GM19452 (cell line): Measurements from ENCODE around the gene MAP1B.

Source experiments
- ATAC-seq: cut with Tn5 transposase; IDR thresholded peaks from one replicate; pipeline ENCODE4 v1.9.1; 2021; ENCODE audit not compliant: unreplicated experiment

Gene MAP1B

DNA sequence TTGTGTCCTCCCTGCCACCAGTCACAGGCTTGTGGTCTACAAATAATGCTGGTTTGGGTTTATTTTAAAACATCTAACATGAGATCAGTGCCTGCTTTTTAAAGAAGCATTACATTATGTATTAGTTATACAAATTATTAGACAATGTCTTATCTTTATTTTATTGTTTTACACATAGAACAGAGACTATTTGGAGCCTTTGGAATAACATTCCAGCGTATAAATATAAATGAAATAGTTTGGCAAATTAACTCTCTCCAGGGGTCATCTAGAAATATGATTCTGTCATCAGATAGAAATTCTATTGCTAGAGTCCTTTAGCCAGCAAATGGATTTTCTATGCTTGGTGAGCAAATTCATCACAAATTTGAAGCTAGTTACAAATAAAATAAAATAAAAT, 22.4 kb downstream of the MAP1B start:
- ATAC-seq: no peak

DNA sequence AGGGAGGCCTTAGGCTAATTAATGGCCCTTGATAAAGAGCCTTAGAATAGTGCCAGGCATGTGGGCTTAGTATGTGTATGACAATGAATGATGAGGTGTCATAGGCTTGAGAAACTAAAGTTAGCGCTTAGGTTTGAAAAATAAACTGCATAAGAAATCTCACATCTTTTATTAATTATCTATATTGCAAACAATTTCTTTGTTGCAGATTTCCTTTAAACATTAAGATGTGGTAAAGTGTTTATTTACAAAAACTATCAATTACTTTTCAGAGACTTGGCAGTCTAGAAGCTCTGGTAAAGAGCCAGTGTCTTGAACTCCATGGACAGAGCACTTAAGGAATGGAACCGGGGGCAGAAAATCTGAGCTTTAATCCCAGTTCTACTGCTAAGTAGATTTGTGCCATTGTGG, 23.1 kb downstream of the MAP1B start:
- no peak for ATAC-seq

DNA sequence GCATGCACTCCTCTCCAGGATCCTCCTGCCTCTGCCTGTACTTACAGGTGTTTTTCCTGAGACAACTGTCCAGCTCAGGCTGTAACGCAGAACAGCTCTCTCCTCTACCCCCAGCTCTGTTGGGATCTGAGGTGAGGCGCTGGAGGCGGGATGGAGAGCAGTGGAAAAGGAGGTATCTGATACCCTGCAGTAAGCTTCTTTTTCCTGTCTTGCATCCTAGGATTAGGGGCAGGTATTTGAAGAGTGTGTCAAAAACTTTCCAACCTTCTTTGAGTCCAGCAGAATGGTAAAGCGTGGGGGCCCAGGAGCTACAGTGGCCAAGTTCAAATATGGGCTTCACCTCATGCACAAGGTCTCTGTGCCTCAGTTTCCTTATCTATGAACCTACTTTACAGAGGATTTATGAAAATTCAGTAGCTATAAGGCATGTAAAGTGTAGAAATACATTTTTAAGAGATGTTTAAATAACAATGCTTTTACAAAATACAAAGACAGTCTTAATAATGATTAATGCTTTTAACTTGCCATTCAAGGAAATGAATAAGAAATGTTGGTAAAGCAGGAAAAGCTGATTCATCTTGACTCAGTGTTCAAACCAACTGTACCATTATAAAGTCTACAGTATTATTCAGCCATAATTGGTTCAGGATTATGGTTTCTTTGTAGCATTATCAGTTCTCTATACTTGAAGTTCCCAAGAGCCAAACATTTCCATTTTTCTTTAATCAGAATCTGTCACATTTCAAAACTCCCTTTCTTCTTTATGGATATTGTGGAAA, 26.1 kb downstream of the MAP1B start:
- ATAC-seq: no peak

DNA sequence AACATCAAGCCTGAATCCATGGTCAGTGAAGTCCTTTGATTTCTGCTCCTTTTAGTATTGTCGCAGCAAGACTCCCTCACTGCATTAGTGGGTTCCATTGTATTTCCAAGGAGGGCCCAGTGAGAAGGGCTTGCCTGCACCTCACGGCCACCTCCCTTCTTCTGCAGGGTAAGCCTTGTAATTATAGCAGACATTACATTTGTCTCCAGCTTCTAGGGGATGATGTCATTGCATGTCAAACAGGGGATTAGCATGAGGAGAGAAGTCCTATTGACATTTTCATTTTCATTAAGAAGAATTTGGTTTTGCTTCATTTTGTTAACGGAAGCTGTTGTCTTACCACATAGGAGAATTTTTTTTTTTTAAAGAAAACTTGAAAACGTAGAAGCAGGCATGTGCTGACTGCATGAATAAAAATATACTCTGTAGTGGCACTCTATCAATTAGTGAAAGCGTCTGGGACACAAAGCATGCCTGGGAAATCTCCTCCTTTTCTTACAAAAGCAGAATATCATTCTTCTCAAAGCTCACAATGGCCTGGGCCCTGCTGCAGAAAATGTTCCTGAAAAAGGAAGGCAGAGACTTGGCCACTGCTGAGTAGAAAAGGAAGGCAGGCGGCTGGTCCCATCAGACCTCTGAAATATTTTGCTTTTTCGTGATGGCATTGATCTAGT, 27.1 kb downstream of the MAP1B start:
- no peak for ATAC-seq

- no peak for ATAC-seq
Observed at GRCh38 chr5:72137826-72138409, 30.6 kb downstream of the MAP1B start.

GRCh38 chr5:72138943-72139521, 31.8 kb downstream of the MAP1B start:
- no peak for ATAC-seq

DNA sequence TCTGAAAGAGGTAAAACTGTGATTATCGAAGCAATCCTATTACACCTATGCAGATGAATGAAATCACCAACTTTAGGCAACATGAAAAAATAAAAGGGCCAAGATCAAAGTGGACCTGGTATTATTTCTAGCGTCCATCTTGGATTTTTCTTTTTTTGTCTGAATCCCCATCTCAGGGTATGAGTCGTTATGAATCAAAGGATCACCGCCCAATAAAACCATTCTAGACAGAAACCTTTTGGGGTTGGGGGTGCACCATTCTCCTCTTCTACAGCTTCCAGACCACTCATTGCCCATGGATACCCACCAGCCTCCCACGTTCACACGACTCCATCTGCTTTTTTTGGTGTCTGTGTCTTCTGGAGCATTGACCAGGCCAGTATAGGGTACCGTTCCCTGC, 33.4 kb downstream of the MAP1B start:
- no peak for ATAC-seq

GRCh38 chr5:72141440-72142355, 34.4 kb downstream of the MAP1B start:
- no peak for ATAC-seq

DNA sequence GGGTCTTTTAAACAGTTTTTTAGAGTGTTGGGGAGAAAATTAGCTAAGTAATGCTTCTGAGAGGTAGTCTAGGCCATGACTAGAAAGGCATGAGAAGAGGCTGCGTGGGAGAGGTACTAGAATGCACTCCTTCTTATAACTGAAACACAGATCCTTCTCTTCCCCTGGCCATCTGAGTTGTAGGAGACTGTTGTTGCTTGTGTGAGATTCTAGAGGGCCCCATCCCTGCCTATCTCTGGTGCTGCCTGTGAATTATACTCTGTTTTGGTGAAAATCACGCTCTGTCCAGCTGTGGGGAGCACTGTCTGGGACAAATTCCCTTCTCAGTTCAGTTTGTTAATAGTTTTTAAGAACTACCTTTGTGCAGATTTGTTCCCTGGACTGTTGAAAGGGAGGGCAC, 37.5 kb downstream of the MAP1B start:
- ATAC-seq: no peak

GRCh38 chr5:72145348-72145747, 38.1 kb downstream of the MAP1B start:
- no peak for ATAC-seq

DNA sequence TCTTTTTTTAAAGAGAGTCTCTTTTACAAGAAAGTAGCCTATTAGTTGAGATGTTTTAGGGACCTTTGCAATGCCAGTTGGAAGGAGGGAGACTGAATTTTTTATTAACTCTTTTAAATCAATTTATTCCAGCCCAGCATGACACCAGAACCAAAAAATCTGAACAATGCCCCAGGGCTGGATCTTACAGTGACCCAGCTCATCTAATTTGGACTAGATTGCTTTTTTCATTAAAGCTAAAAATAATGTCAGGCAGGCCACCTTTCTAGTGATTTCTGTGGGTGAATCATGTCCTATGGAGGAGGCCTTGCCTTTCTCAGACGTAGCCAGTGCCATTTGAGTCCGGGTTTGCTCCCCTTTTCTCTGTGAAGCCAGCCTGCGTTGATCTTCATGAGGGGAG, 38.8 kb downstream of the MAP1B start:
- no peak for ATAC-seq

DNA sequence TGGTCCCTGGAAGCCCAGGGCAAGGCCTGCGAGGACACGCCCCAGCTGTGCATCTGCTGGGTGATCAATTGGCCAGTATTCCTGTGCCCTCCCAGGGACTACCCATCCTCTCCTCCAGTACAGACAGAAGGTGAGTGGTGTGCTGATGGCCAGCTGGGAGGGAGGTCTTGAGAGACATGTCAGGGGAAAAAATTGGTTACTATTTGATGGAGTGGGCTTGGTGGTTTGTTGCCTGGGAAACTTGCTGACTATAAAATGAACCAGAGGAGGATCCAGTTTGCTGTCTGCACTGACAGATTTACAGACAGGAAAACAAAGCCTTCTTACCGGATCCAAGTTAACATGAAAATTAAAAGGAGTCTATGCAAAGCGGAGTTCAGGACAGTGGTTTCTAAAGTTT, 40.3 kb downstream of the MAP1B start:
- ATAC-seq: no peak

DNA sequence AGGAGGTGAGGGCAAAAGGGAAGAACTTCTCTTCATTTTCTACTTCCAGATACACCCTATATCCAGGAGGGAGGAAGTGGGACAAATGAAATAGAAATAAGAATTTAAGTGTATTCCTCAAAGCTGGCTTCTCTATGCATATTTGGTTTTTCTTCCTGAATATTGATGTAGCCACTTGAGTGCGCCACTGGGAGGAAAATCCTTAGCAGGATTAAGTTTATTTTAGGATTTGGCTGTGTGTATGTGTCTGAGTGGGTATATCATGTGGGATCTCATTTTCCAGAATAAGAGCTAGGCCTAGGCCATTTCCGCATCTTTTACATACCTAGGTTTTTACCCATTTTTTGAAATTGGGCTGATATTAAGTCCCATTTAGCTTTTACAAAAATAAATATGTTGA, 42.5 kb downstream of the MAP1B start:
- no peak for ATAC-seq

- ATAC-seq: no peak
Observed at GRCh38 chr5:72151169-72151568, 43.9 kb downstream of the MAP1B start.

DNA sequence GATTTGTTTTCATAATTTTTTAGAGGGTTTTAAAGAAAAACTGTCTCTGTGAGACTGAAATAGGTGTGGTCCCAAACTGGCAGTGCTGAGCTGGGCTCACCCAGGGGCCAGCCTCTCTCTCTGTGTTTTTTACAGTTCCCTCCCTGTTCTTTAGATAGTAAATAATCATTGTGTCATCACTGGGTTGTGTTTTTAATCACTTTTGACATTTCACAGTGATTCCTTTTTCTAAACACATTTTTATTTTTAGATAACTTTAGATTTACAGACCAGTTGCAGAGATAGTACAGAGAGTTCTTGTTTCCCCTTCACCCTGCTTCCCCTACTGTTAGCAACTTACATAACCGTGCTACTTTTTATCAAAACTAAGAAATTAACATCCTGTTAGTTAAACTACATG, 44.4 kb downstream of the MAP1B start:
- ATAC-seq: no peak

DNA sequence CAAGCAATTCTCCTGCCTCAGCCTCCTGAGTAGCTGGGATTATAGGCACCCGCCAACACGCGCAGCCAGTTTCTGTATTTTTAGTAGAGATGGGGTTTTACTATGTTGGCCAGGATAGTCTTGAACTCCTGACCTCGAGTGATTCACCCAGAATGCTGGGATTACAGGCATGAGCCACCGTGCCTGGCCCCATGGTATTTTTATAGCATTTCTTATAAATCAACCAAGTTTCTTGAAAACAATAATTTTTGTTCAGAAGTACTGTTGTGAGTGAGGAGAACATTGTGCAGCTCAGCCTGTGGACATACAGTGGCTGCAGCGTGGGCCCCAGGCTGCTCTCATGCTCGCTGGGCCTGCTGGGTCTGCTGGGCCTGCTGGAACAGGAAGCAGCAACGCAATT, 45.3 kb downstream of the MAP1B start:
- ATAC-seq: no peak

DNA sequence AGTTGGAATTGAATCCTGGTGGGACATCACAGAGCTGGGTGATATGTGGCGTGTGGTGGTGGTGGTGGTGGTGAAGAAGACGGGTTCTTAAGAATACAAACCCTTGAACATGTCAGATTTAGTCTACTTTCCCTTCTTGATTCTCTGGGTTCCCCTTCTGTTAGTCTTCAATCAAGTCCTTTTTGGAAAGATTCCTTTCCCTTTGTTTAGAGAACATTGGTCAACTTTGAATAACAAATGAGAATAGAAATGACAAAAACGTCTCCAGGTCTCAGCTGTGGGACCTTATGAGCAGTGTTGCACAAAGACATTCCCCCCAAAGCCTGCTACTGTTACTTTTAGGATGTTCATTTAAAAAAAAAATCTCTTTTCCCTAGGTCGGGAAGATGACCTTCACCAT, 46.3 kb downstream of the MAP1B start:
- no peak for ATAC-seq

GRCh38 chr5:72154076-72154756, 46.9 kb downstream of the MAP1B start:
- no peak for ATAC-seq

DNA sequence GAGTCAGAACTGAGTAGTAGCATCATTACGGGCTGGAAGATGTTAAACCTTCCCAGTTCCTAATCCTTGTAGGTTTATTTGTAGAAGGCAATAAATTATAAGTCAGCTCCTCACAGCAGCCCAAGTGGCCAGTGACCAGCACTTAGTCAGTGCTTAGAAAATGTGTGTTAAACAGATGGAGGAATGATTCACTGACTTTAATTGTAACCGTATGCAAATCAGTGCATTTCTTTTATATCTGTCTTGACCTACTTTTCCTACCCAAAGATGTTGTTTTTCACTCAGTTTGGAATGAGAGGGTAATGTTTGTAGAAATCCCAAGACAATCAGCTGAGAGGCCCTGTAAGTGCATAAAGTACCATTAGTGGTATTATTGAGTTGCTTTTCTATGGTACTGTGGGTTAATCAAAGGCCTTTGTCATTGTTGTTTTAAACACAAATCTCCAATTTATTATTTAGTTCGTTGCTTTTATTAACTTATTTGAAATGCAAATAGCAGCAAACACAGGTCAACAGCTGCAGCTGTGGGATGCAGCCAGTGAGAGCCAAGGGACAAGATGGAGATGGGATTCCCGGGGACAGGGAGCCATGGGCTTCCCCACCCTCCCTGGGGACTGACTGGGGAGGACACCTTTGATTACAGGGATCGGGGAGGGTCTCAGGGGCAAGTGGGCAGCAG, 49.8 kb downstream of the MAP1B start:
- no peak for ATAC-seq

- no peak for ATAC-seq
Observed at GRCh38 chr5:72157625-72157962, 50.3 kb downstream of the MAP1B start.
